Measurements from ENCODE around the gene ZNF267. TPM values are rescaled to one million over a fixed set of nuclear protein-coding genes. Genes with fewer than 3 reads are reported as not detected.

Gene ZNF267
- total and polyA plus RNA-seq, 2 of the 8 experiments (the other 6 are each of a cell fraction or from before 2014, with no cell fraction given), result 5.5 to 28.3 TPM

GRCh38 chr16:31874366-31875111 is 932 bp downstream of the ZNF267 start (continued):
- TF ChIP-seq USF2 (IDR thresholded peaks at IDR 0.05; ENCODE audit: low read length), result no peak
- no peak for TF ChIP-seq POU5F1 (IDR thresholded peaks at IDR 0.05; ENCODE audit: low read depth, low read length)
- TF ChIP-seq NRF1 (IDR thresholded peaks at IDR 0.05; ENCODE audit: low read depth, low read length), result no peak
